Neural progenitor cell (in vitro differentiated cells): ENCODE data around the gene C1orf74.

Source experiments
- CTCF ChIP-seq: fragments of 200-600 bp; sonication (generic); IDR thresholded peaks from 2 replicates; pipeline ENCODE4 v1.5.1; 2017; ENCODE audit warnings: antibody characterized with exemption, mild to moderate bottlenecking
- EZH2phosphoT487 ChIP-seq: fragments of 200-600 bp; sonication (generic); IDR thresholded peaks from 2 replicates; pipeline ENCODE4 v1.6.1; 2017; ENCODE audit warnings: antibody characterized with exemption

GRCh38 chr1:209767096-209767495 lies 17.3 kb downstream of the C1orf74 start:
- TF ChIP-seq CTCF (no peak), EZH2phosphoT487 (no peak)
